ENCODE results near the gene TRIM44. TPM values are rescaled to one million over a fixed set of nuclear protein-coding genes. Genes with fewer than 3 reads are reported as not detected.

Gene TRIM44
- total and polyA plus RNA-seq, 10 of the 15 experiments (the other 5 are each of a cell fraction or from before 2014, with no cell fraction given) = 6.7 to 93.0 (median 27.6) TPM

DNA sequence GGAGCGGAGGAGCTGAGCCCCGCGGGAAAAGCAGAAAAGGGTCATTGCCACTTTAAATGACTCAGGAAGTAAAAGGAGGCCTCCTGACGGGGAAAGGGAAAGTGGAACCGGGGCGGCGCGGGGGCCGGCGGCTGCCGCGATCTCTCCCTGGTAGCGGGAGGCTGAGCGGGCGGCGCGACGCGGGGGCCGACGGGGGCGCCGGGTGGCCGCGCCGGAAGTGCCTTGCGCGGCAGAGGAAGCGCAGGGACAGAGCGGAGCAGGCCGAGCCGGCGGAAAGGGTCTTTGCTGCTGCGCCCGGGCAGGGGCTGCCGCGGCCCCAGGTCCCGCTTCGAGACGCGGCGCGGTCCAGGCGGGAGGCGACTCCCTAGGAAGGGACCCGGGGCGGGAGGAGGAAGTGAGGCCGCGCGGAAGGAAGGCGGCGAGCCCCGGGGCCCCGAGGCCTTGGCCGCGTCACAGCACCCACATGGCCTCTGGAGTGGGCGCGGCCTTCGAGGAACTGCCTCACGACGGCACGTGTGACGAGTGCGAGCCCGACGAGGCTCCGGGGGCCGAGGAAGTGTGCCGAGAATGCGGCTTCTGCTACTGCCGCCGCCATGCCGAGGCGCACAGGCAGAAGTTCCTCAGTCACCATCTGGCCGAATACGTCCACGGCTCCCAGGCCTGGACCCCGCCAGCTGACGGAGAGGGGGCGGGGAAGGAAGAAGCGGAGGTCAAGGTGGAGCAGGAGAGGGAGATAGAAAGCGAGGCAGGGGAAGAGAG lies at the start of gene TRIM44 (continued):
- TF ChIP-seq CHD2 (IDR thresholded peaks at IDR 0.05; ENCODE audit: borderline replicate concordance, low read depth, low read length) (peak; percentile 34; the same call in 1 of the 2 replicates), SRF (IDR thresholded peaks at IDR 0.05; ENCODE audit: low read depth in 2 of 2, low read length in 2 of 2) (peak; percentile 2 to 41; a peak in 1 of 4 replicates), PAX5 (IDR thresholded peaks at IDR 0.05; ENCODE audit: borderline replicate concordance, low read depth, low read length) (0 out of 2 replicates have a peak, but pooled peaks have one; percentile 5), ASH2L (IDR thresholded peaks at IDR 0.05; ENCODE audit: borderline replicate concordance, low read depth) (peak; percentile 96; the same call in 1 of the 2 replicates), NR2C2 (IDR thresholded peaks at IDR 0.05; ENCODE audit: borderline replicate concordance, control insufficient read depth, insufficient read length, low read depth) (peak; percentile 52), POLR2A (IDR thresholded peaks at IDR 0.05; ENCODE audit: low read depth, low read length) (peak; percentile 89), CREB1 (IDR thresholded peaks at IDR 0.05; ENCODE audit: low read depth) (peak; percentile 71; the same call in 1 of the 2 replicates), TAF1 (IDR thresholded peaks at IDR 0.05; ENCODE audit: borderline replicate concordance, low read depth, low read length) (0 out of 2 replicates have a peak, but pooled peaks have one; percentile 67), HDAC2 (IDR thresholded peaks at IDR 0.05) (peak; percentile 96), RUNX3 (IDR thresholded peaks at IDR 0.05; ENCODE audit: low read length) (no peak), NR2C1 (IDR thresholded peaks at IDR 0.05) (peak; percentile 97), KDM1A (IDR thresholded peaks at IDR 0.05; ENCODE audit: borderline replicate concordance) (no peak), MXI1 (IDR thresholded peaks at IDR 0.05; ENCODE audit: low read depth, low read length) (peak; percentile 79; the same call in 1 of the 2 replicates), SMC3 (IDR thresholded peaks at IDR 0.05; ENCODE audit: borderline replicate concordance, low read length) (peak; percentile 1; the same call in 1 of the 2 replicates)
- TF ChIP-seq, protein P1, sequence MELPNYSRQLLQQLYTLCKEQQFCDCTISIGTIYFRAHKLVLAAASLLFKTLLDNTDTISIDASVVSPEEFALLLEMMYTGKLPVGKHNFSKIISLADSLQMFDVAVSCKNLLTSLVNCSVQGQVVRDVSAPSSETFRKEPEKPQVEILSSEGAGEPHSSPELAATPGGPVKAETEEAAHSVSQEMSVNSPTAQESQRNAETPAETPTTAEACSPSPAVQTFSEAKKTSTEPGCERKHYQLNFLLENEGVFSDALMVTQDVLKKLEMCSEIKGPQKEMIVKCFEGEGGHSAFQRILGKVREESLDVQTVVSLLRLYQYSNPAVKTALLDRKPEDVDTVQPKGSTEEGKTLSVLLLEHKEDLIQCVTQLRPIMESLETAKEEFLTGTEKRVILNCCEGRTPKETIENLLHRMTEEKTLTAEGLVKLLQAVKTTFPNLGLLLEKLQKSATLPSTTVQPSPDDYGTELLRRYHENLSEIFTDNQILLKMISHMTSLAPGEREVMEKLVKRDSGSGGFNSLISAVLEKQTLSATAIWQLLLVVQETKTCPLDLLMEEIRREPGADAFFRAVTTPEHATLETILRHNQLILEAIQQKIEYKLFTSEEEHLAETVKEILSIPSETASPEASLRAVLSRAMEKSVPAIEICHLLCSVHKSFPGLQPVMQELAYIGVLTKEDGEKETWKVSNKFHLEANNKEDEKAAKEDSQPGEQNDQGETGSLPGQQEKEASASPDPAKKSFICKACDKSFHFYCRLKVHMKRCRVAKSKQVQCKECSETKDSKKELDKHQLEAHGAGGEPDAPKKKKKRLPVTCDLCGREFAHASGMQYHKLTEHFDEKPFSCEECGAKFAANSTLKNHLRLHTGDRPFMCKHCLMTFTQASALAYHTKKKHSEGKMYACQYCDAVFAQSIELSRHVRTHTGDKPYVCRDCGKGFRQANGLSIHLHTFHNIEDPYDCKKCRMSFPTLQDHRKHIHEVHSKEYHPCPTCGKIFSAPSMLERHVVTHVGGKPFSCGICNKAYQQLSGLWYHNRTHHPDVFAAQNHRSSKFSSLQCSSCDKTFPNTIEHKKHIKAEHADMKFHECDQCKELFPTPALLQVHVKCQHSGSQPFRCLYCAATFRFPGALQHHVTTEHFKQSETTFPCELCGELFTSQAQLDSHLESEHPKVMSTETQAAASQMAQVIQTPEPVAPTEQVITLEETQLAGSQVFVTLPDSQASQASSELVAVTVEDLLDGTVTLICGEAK (IDR thresholded peaks at IDR 0.05; ENCODE audit: borderline replicate concordance) = peak; percentile 88
- TF ChIP-seq, protein P2, sequence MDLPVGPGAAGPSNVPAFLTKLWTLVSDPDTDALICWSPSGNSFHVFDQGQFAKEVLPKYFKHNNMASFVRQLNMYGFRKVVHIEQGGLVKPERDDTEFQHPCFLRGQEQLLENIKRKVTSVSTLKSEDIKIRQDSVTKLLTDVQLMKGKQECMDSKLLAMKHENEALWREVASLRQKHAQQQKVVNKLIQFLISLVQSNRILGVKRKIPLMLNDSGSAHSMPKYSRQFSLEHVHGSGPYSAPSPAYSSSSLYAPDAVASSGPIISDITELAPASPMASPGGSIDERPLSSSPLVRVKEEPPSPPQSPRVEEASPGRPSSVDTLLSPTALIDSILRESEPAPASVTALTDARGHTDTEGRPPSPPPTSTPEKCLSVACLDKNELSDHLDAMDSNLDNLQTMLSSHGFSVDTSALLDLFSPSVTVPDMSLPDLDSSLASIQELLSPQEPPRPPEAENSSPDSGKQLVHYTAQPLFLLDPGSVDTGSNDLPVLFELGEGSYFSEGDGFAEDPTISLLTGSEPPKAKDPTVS (IDR thresholded peaks at IDR 0.05; ENCODE audit: low read depth, low read length) = no peak
- TF ChIP-seq, protein P3, sequence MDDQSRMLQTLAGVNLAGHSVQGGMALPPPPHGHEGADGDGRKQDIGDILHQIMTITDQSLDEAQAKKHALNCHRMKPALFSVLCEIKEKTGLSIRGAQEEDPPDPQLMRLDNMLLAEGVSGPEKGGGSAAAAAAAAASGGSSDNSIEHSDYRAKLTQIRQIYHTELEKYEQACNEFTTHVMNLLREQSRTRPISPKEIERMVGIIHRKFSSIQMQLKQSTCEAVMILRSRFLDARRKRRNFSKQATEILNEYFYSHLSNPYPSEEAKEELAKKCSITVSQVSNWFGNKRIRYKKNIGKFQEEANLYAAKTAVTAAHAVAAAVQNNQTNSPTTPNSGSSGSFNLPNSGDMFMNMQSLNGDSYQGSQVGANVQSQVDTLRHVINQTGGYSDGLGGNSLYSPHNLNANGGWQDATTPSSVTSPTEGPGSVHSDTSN (IDR thresholded peaks at IDR 0.05; ENCODE audit: insufficient replicate concordance, low read depth, low read length) = no peak
- TF ChIP-seq, protein P4, sequence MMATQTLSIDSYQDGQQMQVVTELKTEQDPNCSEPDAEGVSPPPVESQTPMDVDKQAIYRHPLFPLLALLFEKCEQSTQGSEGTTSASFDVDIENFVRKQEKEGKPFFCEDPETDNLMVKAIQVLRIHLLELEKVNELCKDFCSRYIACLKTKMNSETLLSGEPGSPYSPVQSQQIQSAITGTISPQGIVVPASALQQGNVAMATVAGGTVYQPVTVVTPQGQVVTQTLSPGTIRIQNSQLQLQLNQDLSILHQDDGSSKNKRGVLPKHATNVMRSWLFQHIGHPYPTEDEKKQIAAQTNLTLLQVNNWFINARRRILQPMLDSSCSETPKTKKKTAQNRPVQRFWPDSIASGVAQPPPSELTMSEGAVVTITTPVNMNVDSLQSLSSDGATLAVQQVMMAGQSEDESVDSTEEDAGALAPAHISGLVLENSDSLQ (IDR thresholded peaks at IDR 0.05) = peak; percentile 40; the same call in 1 of the 2 replicates
- TF ChIP-seq, protein P5, sequence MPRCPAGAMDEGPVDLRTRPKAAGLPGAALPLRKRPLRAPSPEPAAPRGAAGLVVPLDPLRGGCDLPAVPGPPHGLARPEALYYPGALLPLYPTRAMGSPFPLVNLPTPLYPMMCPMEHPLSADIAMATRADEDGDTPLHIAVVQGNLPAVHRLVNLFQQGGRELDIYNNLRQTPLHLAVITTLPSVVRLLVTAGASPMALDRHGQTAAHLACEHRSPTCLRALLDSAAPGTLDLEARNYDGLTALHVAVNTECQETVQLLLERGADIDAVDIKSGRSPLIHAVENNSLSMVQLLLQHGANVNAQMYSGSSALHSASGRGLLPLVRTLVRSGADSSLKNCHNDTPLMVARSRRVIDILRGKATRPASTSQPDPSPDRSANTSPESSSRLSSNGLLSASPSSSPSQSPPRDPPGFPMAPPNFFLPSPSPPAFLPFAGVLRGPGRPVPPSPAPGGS (IDR thresholded peaks at IDR 0.05; ENCODE audit: borderline replicate concordance, insufficient read depth, low read depth, low read length, poor library complexity, severe bottlenecking) = no peak
